GM19397 (cell line): ENCODE data around the gene RSPH4A.
"Not testable (repeated sequence)": the region's sequence is repeated elsewhere in the genome, so short reads cannot be mapped to it uniquely, and the experiment has no call there.

Experiments used
- ATAC-seq: cut with Tn5 transposase; IDR thresholded peaks from one replicate; pipeline ENCODE4 v1.9.1; 2021; ENCODE audit warnings: mild to moderate bottlenecking, moderate library complexity; ENCODE audit not compliant: unreplicated experiment

The RSPH4A gene

GRCh38 chr6:116625872-116626271, 9.6 kb downstream of the RSPH4A start:
- ATAC-seq: no peak

- no peak for ATAC-seq
Measured at GRCh38 chr6:116629563-116629981, 13.3 kb downstream of the RSPH4A start.

- no peak for ATAC-seq
Measured at GRCh38 chr6:116631379-116631990, 15.2 kb downstream of the RSPH4A start.

- no peak for ATAC-seq
Measured at GRCh38 chr6:116633685-116634084, 17.4 kb downstream of the RSPH4A start.

- ATAC-seq: no peak
Measured at GRCh38 chr6:116648156-116648555, 31.9 kb downstream of the RSPH4A start.

- no peak for ATAC-seq
Measured at GRCh38 chr6:116649129-116649528, 32.9 kb downstream of the RSPH4A start.

GRCh38 chr6:116651916-116652315, 35.6 kb downstream of the RSPH4A start:
- no peak for ATAC-seq

GRCh38 chr6:116661594-116661993, 45.3 kb downstream of the RSPH4A start:
- ATAC-seq: no peak

- ATAC-seq: no peak
Measured at GRCh38 chr6:116662202-116662601, 45.9 kb downstream of the RSPH4A start.

GRCh38 chr6:116663308-116663707, 47.0 kb downstream of the RSPH4A start:
- ATAC-seq: no peak

GRCh38 chr6:116664169-116664568, 47.9 kb downstream of the RSPH4A start:
- not testable (repeated sequence) for ATAC-seq

- no peak for ATAC-seq
Measured at GRCh38 chr6:116665464-116665863, 49.2 kb downstream of the RSPH4A start.

GRCh38 chr6:116666869-116667268, 50.6 kb downstream of the RSPH4A start:
- ATAC-seq: no peak

GRCh38 chr6:116667623-116668022, 51.3 kb downstream of the RSPH4A start:
- no peak for ATAC-seq

GRCh38 chr6:116672306-116672705, 56.0 kb downstream of the RSPH4A start:
- no peak for ATAC-seq

- no peak for ATAC-seq
Measured at GRCh38 chr6:116676021-116676420, 59.7 kb downstream of the RSPH4A start.

- ATAC-seq: peak; percentile 97
Measured at GRCh38 chr6:116680880-116681672, 64.8 kb downstream of the RSPH4A start, which contains the start of gene KPNA5. Gene KPNA5, plus strand, starts transcription at chr6:116681211. Its CDS starts 124 bp downstream, at chr6:116681335.

- ATAC-seq: no peak
Measured at GRCh38 chr6:116682334-116682712, 66.0 kb downstream of the RSPH4A start.
